ENCODE results near the gene MTREX. TPM values are rescaled to one million over a fixed set of nuclear protein-coding genes. Genes with fewer than 3 reads are reported as not detected.

Gene MTREX
- total RNA-seq, 1 donor from 2014 or later: 45.3 TPM

GRCh38 chr5:55360190-55360589 is 52.4 kb downstream of the MTREX start:
- H3K4me3 Mint-ChIP-seq (ENCODE audit: unreplicated experiment): no peak overlapping the region
- no peaks in the 10 kb centered on the region for H3K27me3 Mint-ChIP-seq (ENCODE audit: low read depth)
- no peak for TF ChIP-seq CTCF (IDR thresholded peaks at IDR 0.05)
- peaks cover 7% of the 10 kb centered on the region for H3K9me3 Mint-ChIP-seq (ENCODE audit: low read depth)
- DNase-seq (ENCODE audit: low spot score): no peak
- no peak overlapping the region for H3K27ac Mint-ChIP-seq (ENCODE audit: unreplicated experiment)
- H3K36me3 Mint-ChIP-seq (ENCODE audit: low read depth): peaks cover 11% of the 10 kb centered on the region
- H3K4me1 Mint-ChIP-seq (ENCODE audit: low read depth): peaks cover 38% of the 10 kb centered on the region

- H3K4me3 Mint-ChIP-seq (ENCODE audit: unreplicated experiment): no peak overlapping the region
- peak overlapping the region; percentile 49 for H3K27ac Mint-ChIP-seq (ENCODE audit: unreplicated experiment)
- H3K27me3 Mint-ChIP-seq (ENCODE audit: low read depth): no peaks in the 10 kb centered on the region
- no peak for TF ChIP-seq CTCF (IDR thresholded peaks at IDR 0.05)
- peaks cover 7% of the 10 kb centered on the region for H3K9me3 Mint-ChIP-seq (ENCODE audit: low read depth)
- peaks cover 34% of the 10 kb centered on the region for H3K4me1 Mint-ChIP-seq (ENCODE audit: low read depth)
- DNase-seq (ENCODE audit: low spot score): no peak
- peaks cover 13% of the 10 kb centered on the region for H3K36me3 Mint-ChIP-seq (ENCODE audit: low read depth)
Observed at GRCh38 chr5:55363856-55364255, 56.1 kb downstream of the MTREX start.

- Mint-ChIP-seq H3K27ac (ENCODE audit: unreplicated experiment) (no peak overlapping the region), H3K4me1 (ENCODE audit: low read depth) (peaks cover 34% of the 10 kb centered on the region)
- no peak for TF ChIP-seq CTCF (IDR thresholded peaks at IDR 0.05)
Observed at GRCh38 chr5:55364537-55365055, 56.8 kb downstream of the MTREX start.

GRCh38 chr5:55370291-55370925 is 62.6 kb downstream of the MTREX start:
- peaks cover 15% of the 10 kb centered on the region for H3K4me1 Mint-ChIP-seq (ENCODE audit: low read depth)
- peak overlapping the region; percentile 76 for H3K27ac Mint-ChIP-seq (ENCODE audit: unreplicated experiment)
- DNase-seq (ENCODE audit: low spot score): no peak
- TF ChIP-seq CTCF (IDR thresholded peaks at IDR 0.05): no peak
- peaks cover 9% of the 10 kb centered on the region for H3K9me3 Mint-ChIP-seq (ENCODE audit: low read depth)
- peaks cover 22% of the 10 kb centered on the region for H3K36me3 Mint-ChIP-seq (ENCODE audit: low read depth)
- no peaks in the 10 kb centered on the region for H3K27me3 Mint-ChIP-seq (ENCODE audit: low read depth)
- H3K4me3 Mint-ChIP-seq (ENCODE audit: unreplicated experiment): no peak overlapping the region

More at GRCh38 chr5:55364537-55365055, 56.8 kb downstream of the MTREX start:
- no peaks in the 10 kb centered on the region for H3K27me3 Mint-ChIP-seq (ENCODE audit: low read depth)
- no peak overlapping the region for H3K4me3 Mint-ChIP-seq (ENCODE audit: unreplicated experiment)
- DNase-seq (ENCODE audit: low spot score): no peak
- H3K36me3 Mint-ChIP-seq (ENCODE audit: low read depth): peaks cover 13% of the 10 kb centered on the region
- H3K9me3 Mint-ChIP-seq (ENCODE audit: low read depth): peaks cover 7% of the 10 kb centered on the region

GRCh38 chr5:55371145-55371544 is 63.4 kb downstream of the MTREX start:
- TF ChIP-seq CTCF (IDR thresholded peaks at IDR 0.05): no peak
- Mint-ChIP-seq H3K4me1 (ENCODE audit: low read depth) (peaks cover 15% of the 10 kb centered on the region), H3K36me3 (ENCODE audit: low read depth) (peaks cover 25% of the 10 kb centered on the region), H3K9me3 (ENCODE audit: low read depth) (peaks cover 9% of the 10 kb centered on the region), H3K27ac (ENCODE audit: unreplicated experiment) (no peak overlapping the region), H3K4me3 (ENCODE audit: unreplicated experiment) (no peak overlapping the region), H3K27me3 (ENCODE audit: low read depth) (no peaks in the 10 kb centered on the region)
- DNase-seq (ENCODE audit: low spot score): no peak

All from chondrocyte (in vitro differentiated cells).